Motor neuron (in vitro differentiated cells): ENCODE measurements around the gene CSTPP1. TPM values are rescaled to one million over a fixed set of nuclear protein-coding genes. Genes with fewer than 3 reads are reported as not detected.
"Not testable (repeated sequence)": the region's sequence is repeated elsewhere in the genome, so short reads cannot be mapped to it uniquely, and the experiment has no call there.

Experiments used
- ATAC-seq, 8 experiments: fragments of 200-7000 bp; cut with Tn5 transposase; replicated peaks in 6 of 8; 2 replicates each; pipeline ENCODE4 v1.8.0; 2021; ENCODE audit warnings: mild to moderate bottlenecking in 8 of 8, moderate library complexity in 8 of 8
- H3K27ac ChIP-seq, 2 donors: fragments of 250-450 bp; sonication (Bioruptor Pico); 2 replicates each; pipeline ENCODE4 v1.9.0; 2021; ENCODE audit warnings: antibody characterized with exemption in 2 of 2, mild to moderate bottlenecking in 2 of 2, moderate library complexity in 1 of 2
- H3K4me1 ChIP-seq, 2 donors: fragments of 250-450 bp; sonication (Bioruptor Pico); replicated peaks in 1 of 2; 2 replicates each; pipeline ENCODE4 v1.6.1; 2021; ENCODE audit warnings: antibody characterized with exemption in 2 of 2, mild to moderate bottlenecking in 2 of 2, moderate library complexity in 1 of 2
- H3K4me3 ChIP-seq, 5 donors: fragments of 250-450 bp; sonication (Bioruptor Pico); 2 replicates each; pipeline ENCODE4 v1.9.0; 2021; ENCODE audit warnings: antibody characterized with exemption in 5 of 5, mild to moderate bottlenecking in 5 of 5, moderate library complexity in 4 of 5
- WGBS, 10 experiments: fragments of 450-650 bp; shearing (Covaris generic); methylation state at CpG; one replicate each; pipeline ENCODE4 v1.0.0; 2022; 5-methylcytosine and 5-hydroxymethylcytosine counted together
- in situ Hi-C, 9 experiments: fragments of 400-800 bp; cut with MboI; loops; one replicate each; pipeline ENCODE4 v1.15.0; 2021; ENCODE audit warnings: low sequenced_read_pairs in 9 of 9, low pct_unique_long_range_greater_than_20kb in 2 of 9; ENCODE audit not compliant: unreplicated experiment in 9 of 9
- total RNA-seq, 8 experiments: library from RNA; unstranded; fragments of 300-600 nt; gene quantifications; 2 replicates each; pipeline versions ENCODE4 v1.2.3 to v1.2.4, GENCODE V29; 2022

CSTPP1 gene
- total RNA-seq, 8 experiments from 2014 or later = 13.2 to 65.9 (median 31.3) TPM

DNA sequence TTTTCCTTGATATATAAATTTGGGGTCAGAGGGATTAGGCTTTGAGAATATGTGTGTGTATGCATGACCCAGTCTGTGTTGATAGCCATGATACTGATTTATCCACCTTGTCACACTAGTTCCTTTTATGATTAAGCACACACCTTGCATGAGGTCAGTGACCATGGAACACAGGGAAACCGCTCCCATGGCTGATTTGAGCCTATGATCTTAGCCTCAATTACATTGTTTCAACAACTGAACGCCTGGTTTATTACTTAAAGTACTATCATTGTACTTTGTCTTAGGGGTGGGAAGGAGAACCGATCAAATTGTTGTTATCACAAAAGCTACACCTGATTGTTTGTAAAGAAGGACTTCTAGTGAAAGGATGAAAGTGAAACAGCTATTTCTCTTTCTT, 169.4 kb downstream of the CSTPP1 start:
- no peak overlapping the region for H3K27ac ChIP-seq
- 33 to 100% (median 86%) methylated on average over 1 to 3 of the region's 3 CpGs; no CpG with 5 or more reads in 1 of the 10 experiments for WGBS, 10 experiments
- H3K4me1 ChIP-seq = peaks cover 21 to 29% of the 10 kb centered on the region in 2 donors
- no peak overlapping the region for H3K4me3 ChIP-seq
- no peak for ATAC-seq
- in situ Hi-C loops = loop anchor here in 1 of 9 experiments (25.0 kb wide), 1 partner anchor 144 kb away; no protein-coding TSS in a partner anchor

DNA sequence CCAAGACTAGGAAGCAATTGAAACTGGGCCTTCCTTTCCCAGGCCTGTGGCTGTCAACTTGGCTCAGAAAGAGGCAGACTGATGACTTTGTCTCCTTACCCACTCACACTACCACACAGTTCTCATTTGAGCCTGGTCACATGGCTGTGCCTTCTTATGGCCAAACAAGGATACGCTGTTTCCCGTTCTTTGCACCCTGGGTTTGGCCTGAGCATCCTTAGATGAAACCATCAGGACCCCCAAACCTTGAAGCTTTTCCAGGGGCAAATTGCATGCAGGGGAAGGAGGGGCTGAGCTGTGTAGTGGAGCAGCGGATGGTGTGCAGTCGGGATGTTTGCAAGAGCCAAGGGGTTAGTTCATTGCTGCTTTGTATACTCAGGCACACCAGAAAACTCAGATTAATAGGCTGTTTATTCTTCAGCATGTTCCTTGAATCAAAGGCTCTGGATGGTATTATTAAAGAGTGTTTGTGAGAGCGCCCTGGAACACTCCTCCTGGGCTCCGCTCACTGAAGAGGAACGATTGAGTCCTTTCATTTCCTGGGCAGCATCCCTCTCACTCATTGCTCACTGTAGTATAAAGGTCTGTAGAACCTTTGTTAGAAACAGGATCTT, 170.3 kb downstream of the CSTPP1 start:
- WGBS, 10 experiments = 49 to 93% (median 79%) methylated on average over 2 to 5 of the region's 7 CpGs; no CpG with 5 or more reads in 3 of the 10 experiments
- Histone ChIP-seq H3K4me3 (no peak overlapping the region), H3K27ac (no peak overlapping the region), H3K4me1 (peaks cover 20 to 21% of the 10 kb centered on the region in 2 donors)
- in situ Hi-C loops = loop anchor here in 1 of 9 experiments (25.0 kb wide), 1 partner anchor 145 kb away; no protein-coding TSS in a partner anchor
- ATAC-seq = peak in 5 of 8 experiments; percentile 58 to 73 (median 66)

DNA sequence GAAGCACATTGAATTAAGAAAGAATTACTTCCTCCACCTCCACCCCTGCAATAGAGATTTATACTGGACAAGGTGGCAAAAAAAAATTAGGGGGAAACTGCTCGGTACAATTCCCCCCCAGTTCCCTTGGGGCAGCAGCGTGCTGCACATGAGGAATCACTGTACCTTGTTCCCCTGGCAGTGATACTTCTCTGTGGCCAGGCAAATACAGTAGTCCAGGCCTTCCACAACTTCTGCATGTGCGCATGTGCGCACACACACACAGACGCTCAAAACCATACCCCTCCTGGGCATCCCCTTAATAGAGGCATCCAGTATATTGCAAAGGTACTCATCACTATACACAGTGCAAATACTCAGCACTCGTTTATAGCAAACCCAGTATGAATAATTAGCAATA, 171.2 kb downstream of the CSTPP1 start:
- peak in 1 of 8 experiments; percentile 93 for ATAC-seq
- WGBS, 10 experiments = 50 to 100% (median 80%) methylated on average over 1 to 4 of the region's 6 CpGs; no CpG with 5 or more reads in 1 of the 10 experiments
- in situ Hi-C loops = loop anchor here in 1 of 9 experiments (25.0 kb wide), 1 partner anchor 145 kb away; no protein-coding TSS in a partner anchor
- Histone ChIP-seq H3K4me1 (peaks cover 12 to 20% of the 10 kb centered on the region in 2 donors), H3K27ac (no peak overlapping the region), H3K4me3 (no peak overlapping the region)

DNA sequence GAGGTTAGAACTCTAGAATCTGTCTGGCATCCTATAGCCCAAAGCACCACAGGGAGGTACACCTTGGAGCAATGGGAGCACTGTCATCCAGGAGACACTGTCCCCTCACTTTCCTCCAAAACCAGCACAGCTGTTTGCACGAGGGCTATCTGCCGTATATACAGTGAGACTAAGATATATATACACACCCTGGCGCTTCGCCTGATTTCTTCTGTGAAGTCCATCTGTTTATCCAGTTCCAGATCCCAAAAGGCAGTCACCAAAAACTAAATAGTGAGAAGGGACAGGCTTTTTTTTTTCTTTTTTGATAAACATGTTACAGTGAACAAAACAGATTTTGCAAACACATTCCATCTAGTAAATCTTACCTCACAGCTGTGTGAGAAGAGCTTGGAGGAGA, 171.7 kb downstream of the CSTPP1 start:
- Histone ChIP-seq H3K4me1 (peaks cover 12 to 18% of the 10 kb centered on the region in 2 donors), H3K27ac (no peak overlapping the region)
- in situ Hi-C loops = loop anchor here in 1 of 9 experiments (25.0 kb wide), 1 partner anchor 146 kb away; no protein-coding TSS in a partner anchor

DNA sequence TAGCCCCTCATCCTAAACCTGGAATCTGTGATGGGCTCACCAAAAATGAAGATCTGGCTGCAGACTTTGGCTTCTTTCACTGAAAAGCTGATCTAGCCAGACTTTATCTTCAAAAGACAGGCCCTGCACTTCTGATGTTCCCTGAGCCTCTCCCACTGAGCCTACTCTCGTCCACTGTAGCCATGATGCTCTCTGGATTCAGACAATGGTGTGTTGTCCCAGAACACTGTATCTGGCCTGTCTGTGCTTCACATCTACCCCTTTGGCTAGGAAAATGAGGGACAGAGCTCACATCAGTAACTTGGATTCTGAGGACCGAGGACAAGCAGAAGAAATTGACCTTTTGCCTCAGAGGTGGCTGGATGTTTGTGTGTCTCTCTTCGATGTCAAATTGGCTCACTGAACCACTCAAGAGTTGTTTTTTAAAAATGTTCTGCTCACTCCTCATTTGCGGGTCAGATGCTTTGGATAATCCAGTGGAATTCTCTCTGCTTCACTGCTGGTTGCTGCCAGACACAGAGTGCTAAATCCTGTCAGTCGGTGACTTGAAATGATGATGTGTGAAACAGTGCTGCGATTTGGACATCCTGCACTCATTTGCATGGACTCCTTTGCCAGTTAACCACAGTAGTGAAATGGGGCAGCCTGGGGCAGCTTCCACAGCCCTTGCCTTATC, 172.6 kb downstream of the CSTPP1 start:
- H3K4me1 ChIP-seq = peaks cover 9 to 16% of the 10 kb centered on the region in 2 donors
- in situ Hi-C loops = loop anchor here in 1 of 9 experiments (25.0 kb wide), 1 partner anchor 147 kb away; no protein-coding TSS in a partner anchor
- no peak overlapping the region for H3K4me3 ChIP-seq
- 0 to 90% (median 42%) methylated on average over 1 to 6 of the region's 6 CpGs; no CpG with 5 or more reads in 3 of the 10 experiments for WGBS, 10 experiments
- H3K27ac ChIP-seq = no peak overlapping the region
- peak in 3 of 8 experiments; percentile 41 to 79 (median 68) for ATAC-seq

More for the DNA sequence above, 171.7 kb downstream of the CSTPP1 start:
- peak in 1 of 8 experiments; percentile 10 for ATAC-seq
- H3K4me3 ChIP-seq = no peak overlapping the region
- WGBS, 10 experiments = 82 to 100% (median 100%) methylated on average over 2 to 4 of the region's 4 CpGs; no CpG with 5 or more reads in 3 of the 10 experiments

DNA sequence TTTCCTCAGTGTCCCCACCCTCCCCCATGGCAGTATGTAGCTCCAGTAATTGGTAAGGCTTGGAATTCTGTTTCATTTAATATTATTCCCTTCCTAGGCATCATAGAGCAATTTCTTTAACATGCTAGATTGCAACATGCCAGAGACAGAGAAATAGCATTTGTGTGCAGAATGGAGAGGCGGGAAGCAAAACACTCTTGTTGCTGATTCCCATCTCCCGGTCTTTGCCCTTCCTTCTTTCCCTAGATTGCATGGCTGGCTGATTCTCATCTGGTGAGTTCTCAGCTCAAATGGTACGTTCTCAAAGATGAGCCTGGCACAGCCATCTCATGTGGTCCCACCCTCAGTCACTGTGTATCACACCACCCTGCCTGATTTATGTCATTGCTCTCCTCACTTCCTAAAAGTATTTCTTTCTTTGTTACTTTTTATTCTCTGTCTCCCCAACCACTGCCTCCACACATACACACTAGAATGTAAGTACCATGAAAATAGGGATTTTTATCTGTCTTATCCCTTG, 173.2 kb downstream of the CSTPP1 start:
- 10 to 100% (median 80%) methylated on average over 1 to 3 of the region's 3 CpGs; no CpG with 5 or more reads in 3 of the 10 experiments for WGBS, 10 experiments

DNA sequence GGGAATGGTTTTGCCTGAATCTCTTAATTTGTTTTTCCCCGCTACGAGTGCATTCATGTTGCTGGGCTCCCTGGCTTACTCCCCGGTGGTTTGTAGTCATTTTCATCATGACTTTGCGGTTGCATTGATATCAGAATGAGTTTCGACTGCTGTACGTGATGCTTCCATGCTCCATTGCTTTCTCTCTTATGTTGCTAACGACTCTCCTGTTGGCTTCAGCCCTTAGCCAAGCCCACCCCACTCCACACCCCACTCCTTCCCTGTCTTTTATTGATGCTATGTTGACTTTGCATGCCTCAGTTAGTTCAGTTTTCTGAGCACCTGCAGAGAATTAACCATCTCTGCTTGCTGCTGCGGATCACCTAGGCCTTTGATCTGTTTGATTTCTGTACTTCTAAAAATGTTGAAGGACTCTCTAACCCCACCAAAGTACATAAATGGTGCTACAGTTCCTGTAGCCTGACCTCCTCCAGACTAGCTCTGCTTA, 174.8 kb downstream of the CSTPP1 start:
- in situ Hi-C loops = loop anchor here in 1 of 9 experiments (25.0 kb wide), 1 partner anchor 149 kb away; no protein-coding TSS in a partner anchor
- Histone ChIP-seq H3K4me1 (peaks cover 6 to 7% of the 10 kb centered on the region in 2 donors), H3K27ac (no peak overlapping the region), H3K4me3 (no peak overlapping the region)
- WGBS, 10 experiments = 70 to 100% (median 92%) methylated on average over 1 to 8 of the region's 8 CpGs; no CpG with 5 or more reads in 4 of the 10 experiments
- ATAC-seq = no peak

More for the DNA sequence above, 173.2 kb downstream of the CSTPP1 start:
- Histone ChIP-seq H3K4me3 (no peak overlapping the region), H3K4me1 (peaks cover 6 to 10% of the 10 kb centered on the region in 2 donors), H3K27ac (no peak overlapping the region)
- in situ Hi-C loops = loop anchor here in 1 of 9 experiments (25.0 kb wide), 1 partner anchor 147 kb away; no protein-coding TSS in a partner anchor
- ATAC-seq = peak in 1 of 8 experiments; percentile 50

DNA sequence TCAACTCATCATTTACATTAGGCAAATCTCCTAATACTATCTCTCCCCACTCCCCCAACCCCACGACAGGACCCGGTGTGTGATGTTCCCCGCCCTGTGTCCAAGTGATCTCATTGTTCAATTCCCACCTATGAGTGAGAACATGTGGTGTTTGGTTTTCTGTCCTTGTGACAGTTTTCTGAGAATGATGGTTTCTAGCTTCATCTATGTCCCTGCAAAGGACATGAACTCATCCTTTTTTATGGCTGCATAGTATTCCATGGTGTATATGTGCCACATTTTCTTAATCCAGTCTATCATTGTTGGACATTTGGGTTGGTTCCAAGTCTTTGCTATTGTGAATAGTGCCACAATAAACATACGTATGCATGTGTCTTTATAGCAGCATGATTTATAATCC, 176.4 kb downstream of the CSTPP1 start:
- ATAC-seq, H3K4me1 ChIP-seq, H3K27ac ChIP-seq, H3K4me3 ChIP-seq: not testable (repeated sequence)
- 80 to 84% methylated on average over 1 to 3 of the region's 4 CpGs; no CpG with 5 or more reads in 8 of the 10 experiments for WGBS, 10 experiments
- in situ Hi-C loops = loop anchor here in 1 of 9 experiments (25.0 kb wide), 1 partner anchor 151 kb away; no protein-coding TSS in a partner anchor

DNA sequence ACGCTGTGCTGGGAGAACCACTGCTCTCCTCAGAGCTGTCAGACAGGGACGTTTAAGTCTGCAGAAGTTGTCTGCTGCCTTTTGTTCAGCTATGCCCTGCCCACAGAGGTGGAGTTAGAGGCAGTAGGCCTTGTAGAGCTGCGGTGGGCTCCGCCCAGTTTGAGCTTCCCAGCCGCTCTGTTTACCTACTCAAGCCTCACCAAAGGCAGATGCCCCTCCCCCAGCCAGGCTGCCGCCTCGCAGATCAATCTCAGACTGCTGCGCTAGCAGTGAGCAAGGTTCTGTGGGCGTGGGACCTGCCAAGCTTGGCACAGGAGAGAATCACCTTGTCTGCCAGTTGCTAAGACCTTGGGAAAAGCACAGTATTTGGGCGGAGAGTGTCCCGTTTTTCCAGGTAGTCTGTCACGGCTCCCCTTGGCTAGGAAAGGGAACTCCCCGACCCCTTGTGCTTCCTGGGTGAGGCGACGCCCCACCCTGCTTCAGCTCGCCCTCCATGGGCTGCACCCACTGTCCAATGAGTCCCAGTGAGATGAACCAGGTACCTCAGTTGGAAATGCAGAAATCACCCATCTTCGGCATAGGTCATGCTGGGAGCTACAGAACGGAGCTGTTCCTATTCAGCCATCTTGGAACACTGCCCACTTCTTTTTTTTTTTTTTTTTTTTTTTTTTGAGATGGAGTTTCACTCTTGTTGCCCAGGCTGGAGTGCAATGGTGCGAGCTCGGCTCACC, 182.6 kb downstream of the CSTPP1 start:
- in situ Hi-C loops = loop anchor here in 1 of 9 experiments (25.0 kb wide), 1 partner anchor 157 kb away; no protein-coding TSS in a partner anchor
- H3K4me1 ChIP-seq, H3K27ac ChIP-seq: not testable (repeated sequence)
- peak in 5 of 8 experiments; percentile 70 to 96 (median 79) for ATAC-seq
- WGBS, 10 experiments = 9 to 97% (median 63%) methylated on average over 2 to 7 of the region's 20 CpGs; no CpG with 5 or more reads in 5 of the 10 experiments
- peak overlapping the region in 1 of 5 donors; percentile 21 for H3K4me3 ChIP-seq

DNA sequence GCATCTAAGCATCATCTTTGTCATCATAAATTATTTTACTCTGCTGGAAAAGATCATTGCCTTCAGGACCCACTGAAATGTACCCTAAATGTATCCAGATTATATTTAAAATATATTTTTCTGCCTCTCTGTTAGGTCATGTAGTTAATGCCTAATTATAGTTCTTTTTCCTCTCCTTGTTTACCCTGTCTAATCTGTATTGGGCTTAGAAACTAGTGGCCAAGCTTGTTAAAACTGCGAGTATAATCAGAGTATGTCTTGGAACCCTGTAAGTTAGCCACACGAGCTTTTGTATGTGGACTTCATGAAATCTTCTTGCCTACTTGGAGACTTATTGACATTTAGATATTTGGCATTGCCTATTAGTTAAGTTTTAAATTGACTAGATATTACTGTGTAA, 184.5 kb downstream of the CSTPP1 start:
- 71 to 100% (median 83%) methylated on average over 1 to 2 of the region's 2 CpGs; no CpG with 5 or more reads in 1 of the 10 experiments for WGBS, 10 experiments
- no peak overlapping the region for H3K27ac ChIP-seq
- H3K4me1 ChIP-seq = peaks cover 0 to 7% of the 10 kb centered on the region in 2 donors
- H3K4me3 ChIP-seq = no peak overlapping the region
- no peak for ATAC-seq
- in situ Hi-C loops = loop anchor here in 1 of 9 experiments (25.0 kb wide), 1 partner anchor 159 kb away; no protein-coding TSS in a partner anchor

DNA sequence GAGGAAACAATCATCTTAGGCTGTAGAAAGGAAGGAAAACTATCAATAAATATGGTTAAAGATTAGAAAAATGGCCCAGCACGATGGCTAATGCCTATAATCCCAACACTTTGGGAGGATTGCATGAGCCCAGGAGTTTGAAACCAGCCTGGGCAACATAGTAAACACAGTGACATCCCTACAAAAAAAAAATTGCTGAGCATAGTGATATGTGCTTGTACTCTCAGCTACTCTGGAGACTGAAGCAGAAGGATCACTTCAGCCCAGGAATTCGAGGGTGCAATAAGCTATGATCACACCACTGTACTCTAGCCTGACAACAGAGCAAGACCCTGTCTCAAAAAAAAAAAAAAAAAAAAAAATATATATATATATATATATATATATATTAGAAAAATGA, 185.2 kb downstream of the CSTPP1 start:
- WGBS, 10 experiments = 0 to 86% (median 46%) methylated on average over 1 to 2 of the region's 2 CpGs; no CpG with 5 or more reads in 2 of the 10 experiments
- H3K4me1 ChIP-seq = peaks cover 0 to 7% of the 10 kb centered on the region in 2 donors
- in situ Hi-C loops = loop anchor here in 1 of 9 experiments (25.0 kb wide), 1 partner anchor 159 kb away; no protein-coding TSS in a partner anchor
- no peak overlapping the region for H3K27ac ChIP-seq
- ATAC-seq = peak in 1 of 8 experiments; percentile 41
- no peak overlapping the region for H3K4me3 ChIP-seq
